Tracheal epithelial cell (primary cell): ENCODE data around the gene BRIX1. TPM values are rescaled to one million over a fixed set of nuclear protein-coding genes. Genes with fewer than 3 reads are reported as not detected.

ENCODE experiments used
- total RNA-seq: library from RNA; depleted of rRNA; stranded (reverse); fragments of >200 nt; gene quantifications from 2 replicates; pipeline ENCODE4 v1.2.1, GENCODE V29; 2014

Gene BRIX1, protein sequence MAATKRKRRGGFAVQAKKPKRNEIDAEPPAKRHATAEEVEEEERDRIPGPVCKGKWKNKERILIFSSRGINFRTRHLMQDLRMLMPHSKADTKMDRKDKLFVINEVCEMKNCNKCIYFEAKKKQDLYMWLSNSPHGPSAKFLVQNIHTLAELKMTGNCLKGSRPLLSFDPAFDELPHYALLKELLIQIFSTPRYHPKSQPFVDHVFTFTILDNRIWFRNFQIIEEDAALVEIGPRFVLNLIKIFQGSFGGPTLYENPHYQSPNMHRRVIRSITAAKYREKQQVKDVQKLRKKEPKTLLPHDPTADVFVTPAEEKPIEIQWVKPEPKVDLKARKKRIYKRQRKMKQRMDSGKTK
- 42.0 and 44.1 TPM in 2 replicates for total RNA-seq

DNA sequence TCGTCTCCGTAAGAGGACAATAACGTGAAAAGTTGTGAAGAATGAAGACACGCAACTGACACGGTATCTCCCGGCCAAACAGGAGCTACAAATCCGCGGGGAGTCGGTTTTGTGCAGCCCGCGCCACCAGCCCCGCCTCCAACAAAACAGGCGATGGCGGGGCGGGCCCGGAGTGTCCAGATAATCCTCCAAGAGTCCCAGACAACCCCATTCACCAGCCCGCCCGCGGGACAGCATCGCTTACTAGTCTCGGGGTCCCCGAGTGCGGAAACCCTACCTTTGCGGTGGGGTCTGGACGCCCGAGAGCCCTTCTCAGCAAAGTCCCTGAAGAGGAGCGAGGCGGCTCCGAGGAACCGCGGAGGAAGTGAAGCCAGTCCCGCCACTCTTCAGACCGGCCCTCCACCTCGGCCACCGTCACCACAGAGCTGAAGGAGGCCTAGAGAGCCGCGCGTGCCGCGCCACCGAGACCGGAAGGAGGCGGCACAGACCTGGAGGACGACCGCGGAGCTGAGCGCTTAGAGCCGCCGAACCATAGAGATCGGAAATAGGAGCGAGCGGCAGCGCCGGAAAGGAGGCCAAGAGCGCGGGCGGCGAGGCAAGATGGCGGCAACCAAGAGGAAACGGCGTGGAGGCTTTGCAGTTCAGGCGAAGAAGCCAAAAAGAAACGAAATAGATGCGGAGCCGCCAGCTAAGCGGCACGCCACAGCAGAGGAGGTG is at the start of gene BRIX1, which contains the start of gene RAD1:
TSS of gene BRIX1 (plus strand) at position 573 of the 717 bp plus-strand sequence. CDS start at position 601, 28 bp downstream.
TSS of gene RAD1 (minus strand) at position 366 of the 717 bp plus-strand sequence. CDS start 612 bp downstream, outside the sequence.

DNA sequence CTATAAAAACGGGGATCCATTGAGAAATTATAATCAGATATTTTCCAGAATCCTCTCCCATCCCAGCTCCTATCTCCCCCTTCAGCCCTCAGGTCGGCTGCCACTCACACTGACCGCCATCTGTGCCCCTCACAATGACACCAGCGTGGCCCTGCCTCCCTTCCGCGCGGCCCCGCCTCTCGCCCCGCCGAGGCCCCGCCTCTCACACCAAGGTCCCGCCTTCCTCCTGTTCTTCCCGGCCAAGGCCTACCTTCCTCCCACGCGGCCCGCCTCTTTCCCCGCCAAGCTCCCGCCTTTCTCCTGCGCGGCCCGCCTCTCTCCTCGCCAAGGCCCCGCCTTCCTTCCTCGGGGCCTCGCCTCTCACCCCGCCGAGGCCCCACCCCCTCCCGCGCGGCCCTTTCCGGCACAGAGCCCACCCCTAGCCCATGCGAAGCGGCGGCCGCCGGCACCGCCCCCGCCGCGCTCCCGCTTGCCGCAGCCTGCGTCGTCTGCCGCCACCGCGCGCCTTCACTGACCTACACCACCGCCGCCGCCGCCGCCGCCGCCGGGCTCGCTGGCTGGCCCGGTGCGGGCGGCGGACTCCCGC is 13.7 kb downstream of the BRIX1 start, which contains the start of gene DNAJC21:
TSS of gene DNAJC21 (plus strand) at position 426 of the 586 bp plus-strand sequence. CDS start 261 bp downstream, outside the sequence.

Other genes starting within 250 kb of the BRIX1 start
- gene TTC23L, start 76.5 kb upstream of the BRIX1 start, total RNA-seq, result under 0.01 TPM in 1 of 2 replicates, not detected in the other
- 16.1 and 22.2 TPM in 2 replicates for gene RAD1, start 207 bp upstream of the BRIX1 start, total RNA-seq
- 29.2 and 46.0 TPM in 2 replicates for gene DNAJC21, start 13.8 kb downstream of the BRIX1 start, total RNA-seq
- gene AGXT2, start 132.2 kb downstream of the BRIX1 start, total RNA-seq, result under 0.01 TPM in 1 of 2 replicates, not detected in the other